ENCODE measurements around the gene DENND1A.
A peak's percentile ranks its signal among the peaks of the same experiment; 100 is the strongest.

The DENND1A gene

GRCh38 chr9:123485216-123485615 lies 444.7 kb downstream of the DENND1A start:
- no peak for DNase-seq (ENCODE audit: low spot score)

- DNase-seq (ENCODE audit: low spot score) = peak; percentile 59
These were observed 445.8 kb downstream of the DENND1A start for GRCh38 chr9:123484130-123484529.

- no peak for DNase-seq (ENCODE audit: low spot score)
These were observed 446.6 kb downstream of the DENND1A start for GRCh38 chr9:123483191-123483803.

GRCh38 chr9:123482295-123482968 lies 447.5 kb downstream of the DENND1A start:
- no peak for DNase-seq (ENCODE audit: low spot score)

- no peak for DNase-seq (ENCODE audit: low spot score)
These were observed 448.6 kb downstream of the DENND1A start for GRCh38 chr9:123481209-123481865.

DNA sequence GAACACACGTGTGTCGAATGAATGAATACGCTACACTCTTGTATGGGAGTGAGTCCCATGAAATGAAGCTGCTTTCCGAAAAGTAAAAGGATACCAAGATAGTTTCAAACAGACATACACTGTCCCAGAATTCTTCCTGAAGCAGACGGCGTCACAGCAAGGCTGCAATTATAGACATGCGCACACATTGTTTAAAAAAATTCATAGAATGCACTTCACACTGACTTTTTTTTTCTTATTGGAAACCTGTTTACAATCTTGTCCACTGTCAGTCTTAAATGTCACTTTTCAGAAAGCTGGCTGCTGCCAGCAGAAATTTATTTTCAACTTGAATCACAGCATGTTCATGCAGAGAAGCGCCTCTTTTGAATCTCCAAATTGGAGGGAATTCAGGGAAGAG lies 449.1 kb downstream of the DENND1A start:
- DNase-seq (ENCODE audit: low spot score) = no peak

DNA sequence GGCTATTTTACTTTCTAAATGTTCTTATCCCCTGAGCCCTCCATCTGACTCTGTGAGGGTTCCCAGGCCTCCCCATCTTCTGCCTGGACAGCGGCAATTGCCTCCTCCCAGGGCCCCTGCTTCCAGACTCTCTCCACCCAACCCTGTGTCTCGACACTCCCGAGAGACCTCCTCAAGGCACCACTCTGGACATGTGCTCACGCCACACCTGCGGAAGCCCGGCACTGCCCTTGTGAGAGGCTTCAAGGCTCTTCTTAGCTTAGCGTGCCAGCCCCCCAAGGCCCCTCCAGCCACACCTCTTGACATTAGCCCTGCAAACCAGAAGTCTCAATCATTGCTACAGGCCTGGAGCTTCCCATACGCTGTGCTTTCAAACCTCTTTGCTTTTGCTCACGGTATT lies 449.8 kb downstream of the DENND1A start:
- no peak for DNase-seq (ENCODE audit: low spot score)

- DNase-seq (ENCODE audit: low spot score) = no peak
These were observed 450.8 kb downstream of the DENND1A start for GRCh38 chr9:123478967-123479602.

- no peak for DNase-seq (ENCODE audit: low spot score)
These were observed 451.8 kb downstream of the DENND1A start for GRCh38 chr9:123478160-123478559.

- no peak for DNase-seq (ENCODE audit: low spot score)
These were observed 454.5 kb downstream of the DENND1A start for GRCh38 chr9:123475407-123475806.

- no peak for DNase-seq (ENCODE audit: low spot score)
These were observed 456.9 kb downstream of the DENND1A start for GRCh38 chr9:123472862-123473614.

DNA sequence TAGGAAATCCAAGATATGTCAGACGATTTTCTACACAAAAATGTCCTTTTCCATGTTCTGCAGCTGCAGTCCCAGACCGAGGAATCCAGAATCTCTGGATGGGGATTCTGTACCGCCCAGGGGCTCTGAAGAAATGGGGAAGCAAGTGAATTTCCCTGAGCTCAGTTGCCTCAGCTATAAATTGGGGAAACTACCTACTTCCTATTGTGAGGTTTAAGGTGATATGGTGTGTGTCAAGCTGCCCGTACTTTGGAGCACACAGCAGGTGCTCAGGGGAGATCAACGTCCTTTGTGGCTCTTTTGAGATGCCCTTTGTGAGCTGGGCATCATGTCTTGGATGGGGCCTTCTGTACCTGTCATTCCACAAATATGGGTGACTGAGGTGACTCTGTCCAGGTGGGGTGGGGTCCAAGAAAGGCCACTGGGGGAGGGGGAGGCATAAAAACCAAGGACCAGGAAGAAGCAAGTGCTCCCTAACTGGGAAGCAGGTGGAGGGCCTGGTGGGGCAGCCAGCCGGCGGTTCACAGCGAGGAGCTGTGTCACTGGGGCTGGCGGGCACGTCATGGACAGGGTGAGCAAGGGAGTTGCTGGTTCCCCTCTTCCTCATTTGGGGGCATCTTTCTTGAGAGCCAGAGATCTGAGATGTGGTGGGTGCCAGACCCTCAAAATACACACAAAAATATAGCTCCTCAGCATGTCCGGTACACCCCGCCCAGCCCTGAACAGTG lies 457.9 kb downstream of the DENND1A start:
- no peak for DNase-seq (ENCODE audit: low spot score)

GRCh38 chr9:123470991-123471770 lies 458.7 kb downstream of the DENND1A start:
- DNase-seq (ENCODE audit: low spot score) = no peak

DNA sequence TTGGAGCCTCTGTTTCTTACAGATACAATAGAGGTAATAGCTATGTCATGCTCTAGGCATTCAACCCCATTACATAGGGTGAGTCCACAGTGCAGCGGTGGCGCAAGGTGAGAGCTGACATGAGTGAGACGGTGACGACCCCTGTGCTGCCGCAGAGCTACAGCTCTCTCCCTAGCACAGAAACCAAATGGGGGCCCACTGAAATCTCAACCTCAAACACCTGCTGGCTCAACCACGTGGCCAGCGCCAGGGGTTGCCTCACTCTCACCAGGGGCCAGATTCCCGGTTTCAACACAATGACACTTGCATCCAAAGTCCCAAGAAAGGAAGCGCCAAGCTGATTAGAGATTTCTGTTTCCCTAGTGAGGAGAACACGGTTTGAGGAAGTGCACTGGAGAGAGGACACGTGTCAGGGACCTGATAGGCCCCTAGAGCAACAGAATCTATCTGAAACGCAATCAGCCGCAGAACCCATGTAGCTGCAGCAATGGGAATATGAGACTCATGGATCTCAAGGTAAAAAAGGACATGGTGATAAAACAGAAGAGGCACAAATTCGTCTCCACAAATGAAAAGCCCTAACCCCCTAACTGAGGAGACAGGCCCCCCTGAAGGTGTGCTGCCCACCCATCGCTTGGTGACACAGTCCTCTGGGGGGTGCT lies 459.7 kb downstream of the DENND1A start:
- DNase-seq (ENCODE audit: low spot score) = peak; percentile 73

DNA sequence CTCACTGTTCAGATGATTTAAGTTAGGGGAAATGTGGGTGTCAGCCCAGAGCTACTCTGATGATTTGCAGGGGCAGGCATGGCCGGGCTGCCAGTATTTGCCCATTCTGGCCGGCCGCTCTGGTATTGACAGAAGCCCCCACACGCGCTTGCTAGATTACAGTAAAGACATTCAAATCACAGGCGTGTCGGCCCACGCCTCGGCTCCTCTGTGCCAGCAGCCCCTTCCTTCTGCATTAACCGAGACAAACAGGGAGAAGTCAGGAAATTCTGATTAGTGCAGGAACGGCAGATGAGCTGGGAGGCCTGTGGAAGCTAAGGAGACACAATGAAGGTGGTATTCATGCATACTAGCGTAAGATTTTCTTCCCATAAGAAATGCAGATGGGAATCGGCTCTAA lies 460.6 kb downstream of the DENND1A start:
- no peak for DNase-seq (ENCODE audit: low spot score)

GRCh38 chr9:123468541-123468940 lies 461.4 kb downstream of the DENND1A start:
- DNase-seq (ENCODE audit: low spot score) = no peak

DNA sequence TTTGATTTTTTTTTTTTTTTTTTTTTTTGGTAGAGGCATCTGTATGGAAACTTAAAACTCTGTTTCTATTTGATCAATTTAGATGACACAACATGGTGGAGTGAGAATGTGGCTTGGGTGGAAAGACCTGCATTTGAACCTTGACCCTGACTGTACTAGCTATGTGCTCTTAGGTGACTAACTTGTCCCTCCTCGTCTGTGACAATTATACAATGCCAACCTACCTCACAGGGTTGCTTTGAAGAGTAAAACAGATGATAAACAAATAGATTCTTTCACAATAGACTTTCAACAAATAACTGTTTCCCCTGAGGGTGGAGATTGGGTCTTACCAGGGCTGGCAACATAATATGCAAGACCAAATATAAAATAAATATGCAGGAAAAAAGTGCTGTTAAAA lies 464.6 kb downstream of the DENND1A start:
- DNase-seq (ENCODE audit: low spot score) = peak; percentile 60

DNA sequence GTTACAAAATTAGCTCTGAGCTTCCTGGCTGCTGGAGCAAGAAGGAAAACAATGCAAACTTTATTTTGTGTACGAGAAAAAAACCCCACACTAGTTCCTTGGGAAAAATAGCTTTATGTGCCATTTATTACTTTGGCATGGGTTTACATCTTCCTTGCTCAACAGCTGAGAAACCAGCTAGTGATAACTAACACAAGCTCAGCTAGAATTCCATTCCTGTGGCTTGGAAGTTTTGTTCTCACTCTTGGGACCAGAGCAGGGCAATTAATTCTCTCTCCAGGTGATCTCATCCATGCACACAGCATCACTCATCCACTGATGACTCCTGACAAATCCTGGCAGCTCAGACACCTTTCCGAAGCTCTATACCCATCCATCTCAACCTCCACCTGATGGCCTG lies 469.8 kb downstream of the DENND1A start:
- DNase-seq (ENCODE audit: low spot score) = no peak

DNA sequence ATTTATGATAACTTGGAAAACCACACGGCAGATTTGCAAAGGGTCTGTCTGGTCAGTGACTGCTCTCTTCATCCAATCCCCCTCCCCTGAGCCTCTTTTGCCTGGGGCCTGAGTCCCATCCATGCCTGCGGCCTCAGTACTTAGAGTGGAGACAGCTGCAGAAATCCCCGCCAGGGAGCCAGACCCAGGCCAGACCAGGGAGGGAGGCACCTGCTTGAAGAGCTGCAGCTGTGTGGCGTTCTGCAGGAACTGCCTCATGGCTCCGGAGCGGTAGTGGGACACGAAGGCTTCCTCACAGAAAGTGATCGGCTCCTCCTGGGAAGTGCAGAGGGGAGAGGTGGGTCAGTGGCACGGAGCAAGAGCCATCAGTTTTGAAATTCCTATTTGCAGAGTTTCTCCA lies 472.3 kb downstream of the DENND1A start:
- DNase-seq (ENCODE audit: low spot score) = no peak

GRCh38 chr9:123456011-123456410 lies 473.9 kb downstream of the DENND1A start:
- DNase-seq (ENCODE audit: low spot score) = no peak
